ENCODE results near the gene ASF1A. TPM values are rescaled to one million over a fixed set of nuclear protein-coding genes. Genes with fewer than 3 reads are reported as not detected.

ASF1A gene
- total and polyA plus RNA-seq, 3 donors from 2014 or later, result 11.1 to 16.6 (median 13.0) TPM

GRCh38 chr6:118869894-118870589 lies 23.9 kb upstream of the ASF1A start:
- WGBS, 2 donors, result 93 to 96% methylated on average over 2 of the region's 2 CpGs
- H3K4me1 ChIP-seq, result no peaks in the 10 kb centered on the region
- DNase-seq, result no peak
- no peak for TF ChIP-seq CTCF (IDR thresholded peaks at IDR 0.05)
- TF ChIP-seq POLR2A (IDR thresholded peaks at IDR 0.05), result no peak
- H3K36me3 ChIP-seq (ENCODE audit: low read depth, missing control alignments), result no peaks in the 10 kb centered on the region
- intact Hi-C loops (cut with DNase I; ENCODE audit: low total_unique reads), result no loop called here
- H3K9me3 ChIP-seq, result no peaks in the 10 kb centered on the region
- no peak overlapping the region for H3K4me3 ChIP-seq
- H3K27ac ChIP-seq, result no peak overlapping the region
- H3K27me3 ChIP-seq, result no peaks in the 10 kb centered on the region

GRCh38 chr6:118871331-118871730 lies 22.6 kb upstream of the ASF1A start:
- intact Hi-C loops (cut with DNase I; ENCODE audit: low total_unique reads), result no loop called here
- 88 to 93% methylated on average over 5 of the region's 5 CpGs for WGBS, 2 donors

GRCh38 chr6:118872318-118872717 lies 21.6 kb upstream of the ASF1A start:
- Histone ChIP-seq H3K36me3 (ENCODE audit: low read depth, missing control alignments) (no peaks in the 10 kb centered on the region), H3K27me3 (no peaks in the 10 kb centered on the region), H3K27ac (no peak overlapping the region), H3K4me1 (no peaks in the 10 kb centered on the region), H3K9me3 (no peaks in the 10 kb centered on the region), H3K4me3 (no peak overlapping the region)
- intact Hi-C loops (cut with DNase I; ENCODE audit: low total_unique reads), result no loop called here
- DNase-seq, result no peak
- no peak for TF ChIP-seq POLR2A (IDR thresholded peaks at IDR 0.05)
- no peak for TF ChIP-seq CTCF (IDR thresholded peaks at IDR 0.05)

More at GRCh38 chr6:118871331-118871730, 22.6 kb upstream of the ASF1A start:
- no peak overlapping the region for H3K27ac ChIP-seq
- no peak overlapping the region for H3K4me3 ChIP-seq
- no peak for TF ChIP-seq POLR2A (IDR thresholded peaks at IDR 0.05)
- TF ChIP-seq CTCF (IDR thresholded peaks at IDR 0.05), result no peak
- no peaks in the 10 kb centered on the region for H3K36me3 ChIP-seq (ENCODE audit: low read depth, missing control alignments)
- DNase-seq, result no peak
- H3K27me3 ChIP-seq, result no peaks in the 10 kb centered on the region
- H3K4me1 ChIP-seq, result no peaks in the 10 kb centered on the region
- no peaks in the 10 kb centered on the region for H3K9me3 ChIP-seq

GRCh38 chr6:118872726-118873125 lies 21.2 kb upstream of the ASF1A start:
- Histone ChIP-seq H3K36me3 (ENCODE audit: low read depth, missing control alignments) (no peaks in the 10 kb centered on the region), H3K4me3 (no peak overlapping the region), H3K9me3 (no peaks in the 10 kb centered on the region), H3K4me1 (no peaks in the 10 kb centered on the region), H3K27ac (no peak overlapping the region), H3K27me3 (no peaks in the 10 kb centered on the region)
- no peak for DNase-seq
- 60 to 63% methylated on average over 2 of the region's 2 CpGs for WGBS, 2 donors
- no peak for TF ChIP-seq POLR2A (IDR thresholded peaks at IDR 0.05)
- no peak for TF ChIP-seq CTCF (IDR thresholded peaks at IDR 0.05)
- intact Hi-C loops (cut with DNase I; ENCODE audit: low total_unique reads), result no loop called here

GRCh38 chr6:118873239-118873638 lies 20.7 kb upstream of the ASF1A start:
- intact Hi-C loops (cut with DNase I; ENCODE audit: low total_unique reads), result no loop called here
- Histone ChIP-seq H3K4me3 (no peak overlapping the region), H3K27me3 (no peaks in the 10 kb centered on the region), H3K36me3 (ENCODE audit: low read depth, missing control alignments) (no peaks in the 10 kb centered on the region), H3K4me1 (no peaks in the 10 kb centered on the region), H3K9me3 (no peaks in the 10 kb centered on the region), H3K27ac (no peak overlapping the region)
- WGBS, 2 donors, result 89% methylated on average over 2 of the region's 2 CpGs
- DNase-seq, result no peak
- TF ChIP-seq CTCF (IDR thresholded peaks at IDR 0.05) (no peak), POLR2A (IDR thresholded peaks at IDR 0.05) (no peak)

Measured in testis (tissue), 3 donors.